ENCODE results near the gene UMAD1.

Gene UMAD1

GRCh38 chr7:7923818-7924217 lies 283.3 kb downstream of the UMAD1 start:
- Histone ChIP-seq H3K27ac (ENCODE audit: low read length) (peak overlapping the region; percentile 4; the same call in 1 of the 2 replicates), H3K9me2 (replicated peaks; ENCODE audit: insufficient read depth, low read length) (no peaks in the 10 kb centered on the region), H2AFZ (ENCODE audit: low read length) (peak overlapping the region; percentile 32), H4K20me1 (ENCODE audit: insufficient read depth, low read length) (no peaks in the 10 kb centered on the region), H3K4me1 (ENCODE audit: low read length) (peaks cover 55% of the 10 kb centered on the region), H3K36me3 (replicated peaks; ENCODE audit: insufficient read depth, low read length) (no peaks in the 10 kb centered on the region), H3K9me3 (replicated peaks; ENCODE audit: insufficient read depth, low read length) (no peaks in the 10 kb centered on the region), H3K4me3 (ENCODE audit: low read length) (no peak overlapping the region), H3K4me2 (ENCODE audit: low read depth, low read length) (peak overlapping the region; percentile 65), H3K9ac (ENCODE audit: low read length) (no peak overlapping the region), H3F3A (ENCODE audit: insufficient read depth, low read length) (peaks cover 32% of the 10 kb centered on the region), H3K27me3 (replicated peaks; ENCODE audit: insufficient read depth, low read length) (no peaks in the 10 kb centered on the region), H3K79me2 (ENCODE audit: low read length) (no peaks in the 10 kb centered on the region)
- DNase-seq, result peak; percentile 29
- TF ChIP-seq EZH2phosphoT487 (IDR thresholded peaks at IDR 0.05; ENCODE audit: low read length), result no peak
- TF ChIP-seq CTCF (IDR thresholded peaks at IDR 0.05; ENCODE audit: low read length), result no peak
- TF ChIP-seq EZH2 (optimal IDR thresholded peaks at IDR 0.05; ENCODE audit: low read depth, low read length), result no peak

- Histone ChIP-seq H3K4me3 (ENCODE audit: low read length) (no peak overlapping the region), H3F3A (ENCODE audit: insufficient read depth, low read length) (peaks cover 32% of the 10 kb centered on the region), H3K27me3 (replicated peaks; ENCODE audit: insufficient read depth, low read length) (no peaks in the 10 kb centered on the region), H4K20me1 (ENCODE audit: insufficient read depth, low read length) (no peaks in the 10 kb centered on the region), H3K36me3 (replicated peaks; ENCODE audit: insufficient read depth, low read length) (no peaks in the 10 kb centered on the region), H3K79me2 (ENCODE audit: low read length) (no peaks in the 10 kb centered on the region), H3K9ac (ENCODE audit: low read length) (no peak overlapping the region), H2AFZ (ENCODE audit: low read length) (peak overlapping the region; percentile 32), H3K9me2 (replicated peaks; ENCODE audit: insufficient read depth, low read length) (no peaks in the 10 kb centered on the region), H3K9me3 (replicated peaks; ENCODE audit: insufficient read depth, low read length) (no peaks in the 10 kb centered on the region), H3K27ac (ENCODE audit: low read length) (peak overlapping the region; percentile 4; the same call in 1 of the 2 replicates), H3K4me1 (ENCODE audit: low read length) (peaks cover 50% of the 10 kb centered on the region), H3K4me2 (ENCODE audit: low read depth, low read length) (peak overlapping the region; percentile 65; the same call in 1 of the 2 replicates)
- TF ChIP-seq CTCF (IDR thresholded peaks at IDR 0.05; ENCODE audit: low read length) (no peak), EZH2 (optimal IDR thresholded peaks at IDR 0.05; ENCODE audit: low read depth, low read length) (no peak), EZH2phosphoT487 (IDR thresholded peaks at IDR 0.05; ENCODE audit: low read length) (no peak)
- no peak for DNase-seq
These were observed 283.8 kb downstream of the UMAD1 start for GRCh38 chr7:7924303-7924702.

Measured in MM.1S (cell line).